ENCODE measurements around the gene FAM9C. TPM values are rescaled to one million over a fixed set of nuclear protein-coding genes. Genes with fewer than 3 reads are reported as not detected.
"Not testable (repeated sequence)": the region's sequence is repeated elsewhere in the genome, so short reads cannot be mapped to it uniquely, and the experiment has no call there.

The FAM9C gene
- polyA plus RNA-seq, 2 donors: not detected

GRCh38 chrX:13024986-13025385 is 19.4 kb downstream of the FAM9C start:
- no peak overlapping the region for H3K4me3 ChIP-seq (ENCODE audit: low read depth in 1 of 2, low read length in 2 of 2)
- no peaks in the 10 kb centered on the region for H3K9me3 ChIP-seq (ENCODE audit: control insufficient read depth in 2 of 2, insufficient read depth in 1 of 2, low read depth in 1 of 2, low read length in 1 of 2)
- no peaks in the 10 kb centered on the region for H3K4me1 ChIP-seq (ENCODE audit: control insufficient read depth in 2 of 2, insufficient read depth in 2 of 2, low read length in 1 of 2)
- H3K27ac ChIP-seq (ENCODE audit: low read depth in 2 of 2, low read length in 1 of 2): no peak overlapping the region
- H3K36me3 ChIP-seq (ENCODE audit: control insufficient read depth in 2 of 2, insufficient read depth in 2 of 2, low read length in 1 of 2): no peaks in the 10 kb centered on the region
- WGBS, 2 donors: 65 to 82% methylated on average over 3 of the region's 3 CpGs
- peaks cover 0 to 3% of the 10 kb centered on the region in 2 donors for H3K27me3 ChIP-seq (ENCODE audit: control insufficient read depth in 1 of 2, insufficient read depth in 2 of 2, low read length in 2 of 2)

DNA sequence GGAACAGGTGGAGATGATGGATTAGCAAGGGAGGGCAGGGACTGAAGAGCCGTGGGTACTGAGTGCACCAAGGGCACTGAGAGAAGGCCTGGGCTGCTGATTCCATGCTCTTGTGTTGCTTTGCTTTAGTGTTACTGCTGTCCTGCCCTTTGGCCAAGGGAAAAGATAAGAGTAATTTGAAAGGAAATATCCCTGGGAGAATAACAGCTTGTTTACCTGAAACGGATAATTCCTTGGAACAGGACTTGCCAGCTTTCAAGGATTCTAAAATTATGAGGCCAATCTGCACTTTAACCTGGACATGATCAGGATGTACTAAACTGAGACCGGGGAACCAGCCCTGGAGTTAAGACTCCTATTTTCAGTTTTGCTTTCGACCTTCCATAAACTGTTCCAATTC is 20.4 kb downstream of the FAM9C start:
- H3K4me3 ChIP-seq (ENCODE audit: low read depth in 1 of 2, low read length in 2 of 2): no peak overlapping the region
- no peaks in the 10 kb centered on the region for H3K4me1 ChIP-seq (ENCODE audit: control insufficient read depth in 2 of 2, insufficient read depth in 2 of 2, low read length in 1 of 2)
- H3K27ac ChIP-seq (ENCODE audit: low read depth in 2 of 2, low read length in 1 of 2): no peak overlapping the region
- H3K9me3 ChIP-seq (ENCODE audit: control insufficient read depth in 2 of 2, insufficient read depth in 1 of 2, low read depth in 1 of 2, low read length in 1 of 2): no peaks in the 10 kb centered on the region
- WGBS, 2 donors: 68 to 86% methylated on average over 4 of the region's 4 CpGs
- no peaks in the 10 kb centered on the region for H3K36me3 ChIP-seq (ENCODE audit: control insufficient read depth in 2 of 2, insufficient read depth in 2 of 2, low read length in 1 of 2)
- H3K27me3 ChIP-seq (ENCODE audit: control insufficient read depth in 1 of 2, insufficient read depth in 2 of 2, low read length in 2 of 2): peaks cover 0 to 3% of the 10 kb centered on the region in 2 donors

GRCh38 chrX:13023567-13023966 is 20.9 kb downstream of the FAM9C start:
- Histone ChIP-seq H3K27me3 (ENCODE audit: control insufficient read depth in 1 of 2, insufficient read depth in 2 of 2, low read length in 2 of 2) (peaks cover 0 to 3% of the 10 kb centered on the region in 2 donors), H3K4me3 (ENCODE audit: low read depth in 1 of 2, low read length in 2 of 2) (no peak overlapping the region), H3K27ac (ENCODE audit: low read depth in 2 of 2, low read length in 1 of 2) (no peak overlapping the region), H3K9me3 (ENCODE audit: control insufficient read depth in 2 of 2, insufficient read depth in 1 of 2, low read depth in 1 of 2, low read length in 1 of 2) (no peaks in the 10 kb centered on the region), H3K36me3 (ENCODE audit: control insufficient read depth in 2 of 2, insufficient read depth in 2 of 2, low read length in 1 of 2) (no peaks in the 10 kb centered on the region), H3K4me1 (ENCODE audit: control insufficient read depth in 2 of 2, insufficient read depth in 2 of 2, low read length in 1 of 2) (no peaks in the 10 kb centered on the region)
- 91 to 98% methylated on average over 3 of the region's 3 CpGs for WGBS, 2 donors

GRCh38 chrX:13022926-13023325 is 21.5 kb downstream of the FAM9C start:
- WGBS, 2 donors: 50 to 72% methylated on average over 2 of the region's 2 CpGs
- Histone ChIP-seq H3K36me3 (ENCODE audit: control insufficient read depth in 2 of 2, insufficient read depth in 2 of 2, low read length in 1 of 2) (no peaks in the 10 kb centered on the region), H3K4me1 (ENCODE audit: control insufficient read depth in 2 of 2, insufficient read depth in 2 of 2, low read length in 1 of 2) (no peaks in the 10 kb centered on the region), H3K4me3 (ENCODE audit: low read depth in 1 of 2, low read length in 2 of 2) (no peak overlapping the region), H3K9me3 (ENCODE audit: control insufficient read depth in 2 of 2, insufficient read depth in 1 of 2, low read depth in 1 of 2, low read length in 1 of 2) (no peaks in the 10 kb centered on the region), H3K27me3 (ENCODE audit: control insufficient read depth in 1 of 2, insufficient read depth in 2 of 2, low read length in 2 of 2) (peaks cover 0 to 3% of the 10 kb centered on the region in 2 donors), H3K27ac (ENCODE audit: low read depth in 2 of 2, low read length in 1 of 2) (no peak overlapping the region)

DNA sequence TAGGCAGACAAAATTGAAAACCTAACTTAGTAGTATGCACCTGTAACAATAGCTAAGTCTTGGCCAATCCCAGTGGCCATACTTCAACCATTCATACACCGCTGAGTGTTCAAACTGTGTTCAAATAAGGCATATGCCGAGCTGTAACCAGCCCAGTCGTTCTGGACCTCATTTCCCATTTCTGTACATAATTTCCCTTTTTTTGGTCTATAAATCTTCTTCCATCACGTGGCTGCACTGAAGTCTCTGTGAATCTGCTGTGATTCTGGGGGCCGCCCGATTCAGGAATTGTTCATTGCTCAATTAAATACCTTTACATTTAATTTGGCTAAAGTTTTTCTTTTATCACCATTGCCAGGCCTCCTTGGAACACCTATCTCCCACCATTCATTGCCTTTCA is 27.7 kb downstream of the FAM9C start:
- H3K27me3 ChIP-seq (ENCODE audit: control insufficient read depth in 1 of 2, insufficient read depth in 2 of 2, low read length in 2 of 2); H3K36me3 ChIP-seq (ENCODE audit: control insufficient read depth in 2 of 2, insufficient read depth in 2 of 2, low read length in 1 of 2); H3K9me3 ChIP-seq (ENCODE audit: control insufficient read depth in 2 of 2, insufficient read depth in 1 of 2, low read depth in 1 of 2, low read length in 1 of 2); H3K4me3 ChIP-seq (ENCODE audit: low read depth in 1 of 2, low read length in 2 of 2); H3K4me1 ChIP-seq (ENCODE audit: control insufficient read depth in 2 of 2, insufficient read depth in 2 of 2, low read length in 1 of 2); H3K27ac ChIP-seq (ENCODE audit: low read depth in 2 of 2, low read length in 1 of 2): not testable (repeated sequence)
- 76 to 90% methylated on average over 6 of the region's 6 CpGs for WGBS, 2 donors

- 75 to 79% methylated on average over 3 of the region's 3 CpGs for WGBS, 2 donors
- no peaks in the 10 kb centered on the region for H3K4me1 ChIP-seq (ENCODE audit: control insufficient read depth in 2 of 2, insufficient read depth in 2 of 2, low read length in 1 of 2)
- no peak overlapping the region for H3K4me3 ChIP-seq (ENCODE audit: low read depth in 1 of 2, low read length in 2 of 2)
- H3K9me3 ChIP-seq (ENCODE audit: control insufficient read depth in 2 of 2, insufficient read depth in 1 of 2, low read depth in 1 of 2, low read length in 1 of 2): no peaks in the 10 kb centered on the region
- no peaks in the 10 kb centered on the region for H3K27me3 ChIP-seq (ENCODE audit: control insufficient read depth in 1 of 2, insufficient read depth in 2 of 2, low read length in 2 of 2)
- H3K36me3 ChIP-seq (ENCODE audit: control insufficient read depth in 2 of 2, insufficient read depth in 2 of 2, low read length in 1 of 2): no peaks in the 10 kb centered on the region
- H3K27ac ChIP-seq (ENCODE audit: low read depth in 2 of 2, low read length in 1 of 2): no peak overlapping the region
These were observed 28.7 kb downstream of the FAM9C start for GRCh38 chrX:13015536-13016236.

DNA sequence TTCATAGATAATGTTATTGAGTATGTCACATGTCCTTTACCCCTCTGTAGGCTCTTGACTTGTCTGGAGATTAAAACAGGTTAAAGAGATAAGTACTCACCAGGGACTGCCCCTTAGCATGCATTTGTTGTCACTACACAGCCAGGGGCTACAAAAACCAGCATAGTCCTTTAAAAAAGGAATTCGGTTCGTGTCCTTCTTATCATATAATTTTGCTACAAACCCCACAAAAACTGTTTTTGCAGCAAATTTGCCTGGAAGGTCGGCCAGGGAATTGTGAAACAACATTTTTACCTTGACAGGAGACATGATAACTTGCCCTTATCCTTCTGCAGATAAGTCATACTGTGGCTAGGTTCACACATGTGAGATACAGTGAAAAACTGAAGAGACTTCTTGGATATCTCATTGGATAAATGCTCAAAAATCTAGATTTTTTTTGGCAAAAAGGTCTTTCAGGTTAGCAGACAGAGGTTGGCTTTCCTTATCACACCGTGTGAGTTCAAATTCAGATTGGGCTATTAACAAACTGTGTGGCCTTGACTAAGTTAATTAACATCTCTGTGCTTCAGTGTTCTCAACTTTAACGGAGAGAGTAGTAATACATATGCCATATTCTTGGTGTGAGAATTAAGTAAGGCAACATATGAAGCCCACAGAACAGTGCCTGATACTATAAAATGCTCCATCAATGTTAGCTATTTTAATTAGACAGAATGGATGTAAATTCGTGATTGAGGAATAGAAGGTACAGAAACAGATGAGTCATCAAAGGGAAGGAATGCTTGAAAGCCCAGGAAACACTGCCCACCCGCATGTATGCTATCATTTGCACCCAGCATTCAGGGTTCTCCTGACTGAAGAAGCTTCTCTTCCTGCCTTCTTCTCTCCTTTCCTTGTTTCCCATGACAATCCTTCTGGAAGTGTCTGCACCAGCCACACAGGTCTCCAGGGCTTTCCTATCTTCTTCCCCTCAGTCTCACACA is 30.0 kb downstream of the FAM9C start:
- H3K27me3 ChIP-seq (ENCODE audit: control insufficient read depth in 1 of 2, insufficient read depth in 2 of 2, low read length in 2 of 2): no peaks in the 10 kb centered on the region
- no peaks in the 10 kb centered on the region for H3K36me3 ChIP-seq (ENCODE audit: control insufficient read depth in 2 of 2, insufficient read depth in 2 of 2, low read length in 1 of 2)
- no peak overlapping the region for H3K27ac ChIP-seq (ENCODE audit: low read depth in 2 of 2, low read length in 1 of 2)
- WGBS, 2 donors: 50 to 70% methylated on average over 7 of the region's 7 CpGs
- no peaks in the 10 kb centered on the region for H3K4me1 ChIP-seq (ENCODE audit: control insufficient read depth in 2 of 2, insufficient read depth in 2 of 2, low read length in 1 of 2)
- no peak overlapping the region for H3K4me3 ChIP-seq (ENCODE audit: low read depth in 1 of 2, low read length in 2 of 2)
- H3K9me3 ChIP-seq (ENCODE audit: control insufficient read depth in 2 of 2, insufficient read depth in 1 of 2, low read depth in 1 of 2, low read length in 1 of 2): no peaks in the 10 kb centered on the region

DNA sequence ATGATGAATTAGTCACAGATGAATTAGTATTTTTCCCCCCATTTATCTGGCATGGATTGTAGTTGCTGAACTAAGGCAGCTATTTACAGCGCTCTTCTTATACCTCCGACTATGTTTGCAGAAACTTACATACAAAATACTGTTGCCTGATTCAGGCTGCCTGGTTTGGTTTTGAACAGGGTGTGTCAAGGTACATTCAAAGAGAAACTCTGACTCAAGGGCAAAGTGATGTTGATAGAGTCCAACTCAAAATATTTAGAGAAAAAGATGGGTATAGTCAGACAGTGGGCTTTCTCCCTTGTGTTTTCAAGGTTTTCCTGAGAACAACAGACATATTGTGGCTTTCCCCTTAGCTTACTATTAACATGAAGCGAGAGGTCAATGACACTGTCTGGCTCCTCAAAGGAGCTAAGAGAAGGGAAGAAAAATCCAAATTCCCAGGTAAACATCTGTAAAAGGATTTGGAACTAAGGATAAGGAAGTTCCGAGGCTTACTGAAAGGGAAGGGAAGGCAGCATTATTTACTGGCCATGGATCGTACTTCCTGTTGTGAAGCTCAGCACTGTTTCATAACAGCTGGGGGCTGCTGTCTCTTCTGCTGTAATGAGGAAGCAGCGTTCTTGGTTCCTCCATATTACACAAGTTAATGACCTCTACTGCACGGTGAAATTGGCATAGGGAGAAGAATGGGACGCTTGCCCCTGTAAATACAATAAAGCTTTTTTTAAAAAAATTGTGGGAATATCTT is 30.9 kb downstream of the FAM9C start:
- no peaks in the 10 kb centered on the region for H3K27me3 ChIP-seq (ENCODE audit: control insufficient read depth in 1 of 2, insufficient read depth in 2 of 2, low read length in 2 of 2)
- H3K9me3 ChIP-seq (ENCODE audit: control insufficient read depth in 2 of 2, insufficient read depth in 1 of 2, low read depth in 1 of 2, low read length in 1 of 2): no peaks in the 10 kb centered on the region
- no peaks in the 10 kb centered on the region for H3K36me3 ChIP-seq (ENCODE audit: control insufficient read depth in 2 of 2, insufficient read depth in 2 of 2, low read length in 1 of 2)
- H3K4me1 ChIP-seq (ENCODE audit: control insufficient read depth in 2 of 2, insufficient read depth in 2 of 2, low read length in 1 of 2): no peaks in the 10 kb centered on the region
- no peak overlapping the region for H3K4me3 ChIP-seq (ENCODE audit: low read depth in 1 of 2, low read length in 2 of 2)
- H3K27ac ChIP-seq (ENCODE audit: low read depth in 2 of 2, low read length in 1 of 2): no peak overlapping the region
- 46 to 55% methylated on average over 8 of the region's 8 CpGs for WGBS, 2 donors

DNA sequence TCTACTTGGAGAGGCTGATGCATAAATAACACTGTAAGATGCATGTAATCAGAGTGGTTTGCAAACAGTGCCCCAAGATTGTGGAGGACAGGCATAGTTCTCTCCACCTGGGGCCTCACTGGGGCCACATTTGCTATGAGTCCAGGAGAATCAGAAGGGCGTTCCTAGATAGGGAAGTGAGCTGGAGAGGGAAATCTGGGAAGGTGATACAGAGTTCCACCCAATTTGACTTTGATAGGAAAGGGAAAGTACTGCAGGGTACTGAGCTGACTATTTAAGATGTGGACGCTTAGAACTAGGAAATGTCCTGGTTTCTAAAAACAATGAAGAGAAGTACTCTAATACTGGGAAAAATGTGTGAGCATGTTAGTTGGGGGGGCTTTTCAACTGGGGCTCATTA is 33.9 kb downstream of the FAM9C start:
- H3K4me1 ChIP-seq (ENCODE audit: control insufficient read depth in 2 of 2, insufficient read depth in 2 of 2, low read length in 1 of 2): peaks cover 2 to 3% of the 10 kb centered on the region in 2 donors

More for the DNA sequence above, 33.9 kb downstream of the FAM9C start:
- H3K27me3 ChIP-seq (ENCODE audit: control insufficient read depth in 1 of 2, insufficient read depth in 2 of 2, low read length in 2 of 2): no peaks in the 10 kb centered on the region
- H3K27ac ChIP-seq (ENCODE audit: low read depth in 2 of 2, low read length in 1 of 2): no peak overlapping the region
- WGBS, 2 donors: 63 to 91% methylated on average over 2 of the region's 2 CpGs
- no peaks in the 10 kb centered on the region for H3K36me3 ChIP-seq (ENCODE audit: control insufficient read depth in 2 of 2, insufficient read depth in 2 of 2, low read length in 1 of 2)
- H3K9me3 ChIP-seq (ENCODE audit: control insufficient read depth in 2 of 2, insufficient read depth in 1 of 2, low read depth in 1 of 2, low read length in 1 of 2): no peaks in the 10 kb centered on the region
- H3K4me3 ChIP-seq (ENCODE audit: low read depth in 1 of 2, low read length in 2 of 2): no peak overlapping the region
